ENCODE measurements around the gene CD70. TPM values are rescaled to one million over a fixed set of nuclear protein-coding genes. Genes with fewer than 3 reads are reported as not detected.

The CD70 gene
- total and polyA plus RNA-seq, 2 donors (not counting 3 experiments of a cell fraction or from before 2014, with no cell fraction given), result not detected

DNA sequence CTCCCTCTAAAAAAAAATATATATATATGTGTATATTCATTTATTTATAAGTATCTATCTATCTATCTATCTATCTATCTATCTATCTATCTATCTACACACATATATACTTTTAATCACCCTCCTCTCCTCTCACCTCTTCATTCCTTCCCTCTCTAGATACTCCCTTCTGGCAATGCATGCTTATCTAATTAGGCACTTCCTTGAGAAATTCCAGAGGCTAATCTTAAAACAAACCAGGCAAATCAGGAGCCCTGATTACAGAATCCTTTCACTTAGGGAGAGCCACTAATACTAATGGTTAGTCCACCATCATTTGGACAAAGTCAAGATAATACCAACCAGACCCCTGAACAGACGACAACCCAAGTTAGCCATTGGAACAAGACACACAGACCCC is 17.6 kb downstream of the CD70 start:
- Histone ChIP-seq H2AFZ (ENCODE audit: low read depth, low read length) (no peak overlapping the region), H4K20me1 (replicated peaks; ENCODE audit: control insufficient read depth, extremely low read depth, insufficient read depth, low read length) (no peaks in the 10 kb centered on the region), H3K27me3 (ENCODE audit: control insufficient read depth in 2 of 2, insufficient read depth in 2 of 2, low read length in 2 of 2) (peaks cover 0 to 2% of the 10 kb centered on the region in 2 experiments), H3K27ac (ENCODE audit: insufficient read depth, low read depth, low read length) (no peak overlapping the region), H3K36me3 (ENCODE audit: control insufficient read depth in 2 of 2, extremely low read depth in 1 of 2, insufficient read depth in 2 of 2, low read length in 2 of 2) (no peaks in the 10 kb centered on the region), H3K4me2 (ENCODE audit: insufficient read depth, low read length) (no peak overlapping the region), H3K4me3 (replicated peaks in 1 of 3; ENCODE audit: insufficient read depth in 1 of 3, low read depth in 1 of 3, low read length in 3 of 3) (no peak overlapping the region), H3K9ac (replicated peaks; ENCODE audit: extremely low read depth, insufficient read depth, low read length) (no peak overlapping the region), H3K79me2 (ENCODE audit: control insufficient read depth, insufficient read depth, low read length) (no peaks in the 10 kb centered on the region), H3K4me1 (ENCODE audit: control insufficient read depth, extremely low read depth, insufficient read depth, low read length) (no peaks in the 10 kb centered on the region), H3K9me3 (replicated peaks; ENCODE audit: control insufficient read depth, insufficient read depth, low read length) (no peaks in the 10 kb centered on the region), H3K9me1 (replicated peaks; ENCODE audit: control insufficient read depth, extremely low read depth, insufficient read depth, low read length) (no peaks in the 10 kb centered on the region)
- DNase-seq (ENCODE audit: low read depth, low spot score) (no peak), FAIRE-seq (no peak)
- CTCF ChIA-PET, result no interaction called here
- intact Hi-C loops (cut with micrococcal nuclease), result no loop called here
- TF ChIP-seq MAX (IDR thresholded peaks at IDR 0.05; ENCODE audit: insufficient read depth, insufficient read length) (no peak), JUN (IDR thresholded peaks at IDR 0.05; ENCODE audit: borderline replicate concordance, insufficient read depth, insufficient read length, low read depth) (no peak), EZH2 (IDR thresholded peaks at IDR 0.05; ENCODE audit: borderline replicate concordance, low read depth, low read length, severe bottlenecking) (no peak), POLR2AphosphoS5 (IDR thresholded peaks at IDR 0.05; ENCODE audit: insufficient read depth, low read depth, low read length) (no peak), GATA2 (IDR thresholded peaks at IDR 0.05; ENCODE audit: insufficient read depth, insufficient read length, low read depth, low read length) (no peak), MYC (IDR thresholded peaks at IDR 0.05; ENCODE audit: low read depth, low read length) (no peak), FOS (IDR thresholded peaks at IDR 0.05; ENCODE audit: borderline replicate concordance, insufficient read depth, low read length) (no peak), POLR2A (IDR thresholded peaks at IDR 0.05; ENCODE audit: low read depth, low read length) (no peak)
- POLR2A ChIA-PET, result no interaction called here
- dilution Hi-C loops (cut with MboI; ENCODE audit: extremely low pct_ligation_motif_present, low sequenced_read_pairs), result no loop called here
- no TSS peak for BruUV-seq (replicated peaks)

DNA sequence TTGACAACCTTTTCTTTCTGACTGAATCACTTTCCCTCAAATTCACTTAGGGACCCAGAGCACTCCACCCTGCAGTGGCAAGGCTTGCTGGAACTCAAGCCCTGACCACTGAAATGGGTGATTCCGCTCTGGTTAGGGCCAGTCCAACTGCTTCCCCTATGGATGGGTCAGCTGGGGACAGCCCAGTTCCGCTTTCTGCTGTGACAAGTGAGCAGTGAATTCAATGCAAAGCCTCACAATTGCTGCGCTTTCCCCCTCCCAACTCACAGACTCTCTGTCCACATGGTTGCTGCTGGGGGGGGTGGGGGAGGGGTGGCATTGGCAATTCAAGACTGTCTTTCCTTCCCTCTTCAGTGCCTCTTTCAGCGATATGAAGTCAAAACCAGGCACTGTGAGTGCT is 18.7 kb downstream of the CD70 start:
- H3K79me2 ChIP-seq (ENCODE audit: control insufficient read depth, insufficient read depth, low read length), result no peaks in the 10 kb centered on the region
- H3K9ac ChIP-seq (replicated peaks; ENCODE audit: extremely low read depth, insufficient read depth, low read length), result no peak overlapping the region
- H3K36me3 ChIP-seq (ENCODE audit: control insufficient read depth in 2 of 2, extremely low read depth in 1 of 2, insufficient read depth in 2 of 2, low read length in 2 of 2), result no peaks in the 10 kb centered on the region
- H2AFZ ChIP-seq (ENCODE audit: low read depth, low read length), result no peak overlapping the region
- H4K20me1 ChIP-seq (replicated peaks; ENCODE audit: control insufficient read depth, extremely low read depth, insufficient read depth, low read length), result no peaks in the 10 kb centered on the region
- H3K9me1 ChIP-seq (replicated peaks; ENCODE audit: control insufficient read depth, extremely low read depth, insufficient read depth, low read length), result no peaks in the 10 kb centered on the region
- FAIRE-seq (no peak), DNase-seq (ENCODE audit: low read depth, low spot score) (no peak)
- dilution Hi-C loops (cut with MboI; ENCODE audit: extremely low pct_ligation_motif_present, low sequenced_read_pairs), result no loop called here
- H3K27me3 ChIP-seq (ENCODE audit: control insufficient read depth in 2 of 2, insufficient read depth in 2 of 2, low read length in 2 of 2), result peaks cover 0 to 2% of the 10 kb centered on the region in 2 experiments
- no peak overlapping the region for H3K4me3 ChIP-seq (replicated peaks in 1 of 3; ENCODE audit: insufficient read depth in 1 of 3, low read depth in 1 of 3, low read length in 3 of 3)
- ChIA-PET CTCF (no interaction called here), POLR2A (no interaction called here)
- TF ChIP-seq MYC (IDR thresholded peaks at IDR 0.05; ENCODE audit: low read depth, low read length) (no peak), POLR2A (IDR thresholded peaks at IDR 0.05; ENCODE audit: low read depth, low read length) (no peak), EZH2 (IDR thresholded peaks at IDR 0.05; ENCODE audit: borderline replicate concordance, low read depth, low read length, severe bottlenecking) (no peak), JUN (IDR thresholded peaks at IDR 0.05; ENCODE audit: borderline replicate concordance, insufficient read depth, insufficient read length, low read depth) (no peak), CTCF (IDR thresholded peaks at IDR 0.05; ENCODE audit: extremely low read depth in 1 of 2, insufficient read depth in 1 of 2, low read depth in 1 of 2, low read length in 2 of 2) (no peak), FOS (IDR thresholded peaks at IDR 0.05; ENCODE audit: borderline replicate concordance, insufficient read depth, low read length) (no peak), MAX (IDR thresholded peaks at IDR 0.05; ENCODE audit: insufficient read depth, insufficient read length) (no peak), POLR2AphosphoS5 (IDR thresholded peaks at IDR 0.05; ENCODE audit: insufficient read depth, low read depth, low read length) (no peak), GATA2 (IDR thresholded peaks at IDR 0.05; ENCODE audit: insufficient read depth, insufficient read length, low read depth, low read length) (no peak)
- no peak overlapping the region for H3K4me2 ChIP-seq (ENCODE audit: insufficient read depth, low read length)
- H3K4me1 ChIP-seq (ENCODE audit: control insufficient read depth, extremely low read depth, insufficient read depth, low read length), result no peaks in the 10 kb centered on the region
- no TSS peak for BruUV-seq (replicated peaks)
- intact Hi-C loops (cut with micrococcal nuclease), result no loop called here
- H3K9me3 ChIP-seq (replicated peaks; ENCODE audit: control insufficient read depth, insufficient read depth, low read length), result no peaks in the 10 kb centered on the region
- H3K27ac ChIP-seq (ENCODE audit: insufficient read depth, low read depth, low read length), result no peak overlapping the region
